Activated naive CD4-positive, alpha-beta T cell treated with anti-CD3 and anti-CD28 coated beads for 36 hours (primary cell): ENCODE data around the gene PITX3. TPM values are rescaled to one million over a fixed set of nuclear protein-coding genes. Genes with fewer than 3 reads are reported as not detected.
"Not testable (repeated sequence)": the region's sequence is repeated elsewhere in the genome, so short reads cannot be mapped to it uniquely, and the experiment has no call there.

Experiments used
- CTCF ChIA-PET: fragments of 350-600 bp; sonication (Branson Sonifier 250); formaldehyde crosslinking; loops from one replicate; lab custom pipeline; 2021; ENCODE audit warnings: antibody characterized with exemption; lab: Charles Lee
- DNase-seq: peaks from one replicate; pipeline ENCODE4 v3.0.0-alpha.2; 2020
- H3K27ac Mint-ChIP-seq: one replicate; pipeline ENCODE4 v1.8.0; 2021; ENCODE audit warnings: mild to moderate bottlenecking, mixed read lengths
- H3K27me3 Mint-ChIP-seq: one replicate; pipeline ENCODE4 v1.8.0; 2021; ENCODE audit warnings: low read depth, mixed read lengths
- H3K36me3 Mint-ChIP-seq: one replicate; pipeline ENCODE4 v1.8.0; 2021; ENCODE audit warnings: low read depth, mixed read lengths
- H3K4me1 Mint-ChIP-seq: one replicate; pipeline ENCODE4 v1.8.0; 2021; ENCODE audit warnings: low read depth, mixed read lengths
- H3K4me3 Mint-ChIP-seq: one replicate; pipeline ENCODE4 v1.8.0; 2021; ENCODE audit warnings: mild to moderate bottlenecking, moderate library complexity, mixed read lengths
- H3K9me3 Mint-ChIP-seq: one replicate; pipeline ENCODE4 v1.8.0; 2021; ENCODE audit warnings: mixed read lengths
- intact Hi-C: fragments of 100-400 bp; cut with micrococcal nuclease; formaldehyde crosslinking; loops from one replicate; pipeline ENCODE4 v1.15.1; 2023
- total RNA-seq, 2 experiments: library from RNA; stranded (reverse); gene quantifications; one replicate each; pipeline ENCODE4 v1.2.3, GENCODE V29; 2021

PITX3 gene
- total RNA-seq, 2 experiments from 2014 or later, result 0.14 TPM; not detected in 1

- Mint-ChIP-seq H3K4me1 (peaks cover 5% of the 10 kb centered on the region), H3K9me3 (peaks cover 11% of the 10 kb centered on the region), H3K36me3 (no peaks in the 10 kb centered on the region), H3K27ac (no peak overlapping the region), H3K27me3 (no peaks in the 10 kb centered on the region), H3K4me3 (no peak overlapping the region)
- no peak for DNase-seq
- intact Hi-C loops, result no loop called here
- CTCF ChIA-PET, result no interaction called here
Measured at GRCh38 chr10:102195296-102195870, 45.9 kb downstream of the PITX3 start.

GRCh38 chr10:102191956-102192355 is 49.4 kb downstream of the PITX3 start:
- Mint-ChIP-seq H3K36me3 (no peaks in the 10 kb centered on the region), H3K27me3 (no peaks in the 10 kb centered on the region), H3K9me3 (peaks cover 11% of the 10 kb centered on the region), H3K4me3 (no peak overlapping the region), H3K27ac (no peak overlapping the region), H3K4me1 (peaks cover 18% of the 10 kb centered on the region)
- CTCF ChIA-PET, result interaction anchor here (0.7 kb wide), 1 partner anchor 11 kb away, joined by 3 read pairs; no protein-coding TSS in a partner anchor
- no peak for DNase-seq
- intact Hi-C loops, result no loop called here

GRCh38 chr10:102188941-102189898 is 52.1 kb downstream of the PITX3 start:
- peak; percentile 25 for DNase-seq
- not testable (repeated sequence) for H3K36me3 Mint-ChIP-seq, H3K27ac Mint-ChIP-seq, H3K27me3 Mint-ChIP-seq, H3K4me3 Mint-ChIP-seq
- CTCF ChIA-PET, result interaction anchor here (0.9 to 3.3 kb wide), 5 partner anchors 16 to 162 kb away, joined by 3 to 12 read pairs (median 8); no protein-coding TSS in a partner anchor
- H3K4me1 Mint-ChIP-seq, result peaks cover 15% of the 10 kb centered on the region
- H3K9me3 Mint-ChIP-seq, result peaks cover 16% of the 10 kb centered on the region
- intact Hi-C loops, result loop anchor here (1.0 kb wide), 1 partner anchor 20 kb away; no protein-coding TSS in a partner anchor

GRCh38 chr10:102188298-102188940 is 52.9 kb downstream of the PITX3 start:
- Mint-ChIP-seq H3K4me1 (peaks cover 15% of the 10 kb centered on the region), H3K4me3 (no peak overlapping the region), H3K27ac (no peak overlapping the region), H3K27me3 (no peaks in the 10 kb centered on the region), H3K36me3 (no peaks in the 10 kb centered on the region), H3K9me3 (peaks cover 16% of the 10 kb centered on the region)
- CTCF ChIA-PET, result interaction anchor here (1.2 to 3.3 kb wide), 4 partner anchors 15 to 164 kb away, joined by 3 to 12 read pairs (median 4); no protein-coding TSS in a partner anchor
- intact Hi-C loops, result no loop called here
- no peak for DNase-seq

GRCh38 chr10:102185811-102186527 is 55.3 kb downstream of the PITX3 start:
- DNase-seq, result no peak

GRCh38 chr10:102185272-102185671 is 56.0 kb downstream of the PITX3 start:
- H3K27me3 Mint-ChIP-seq, result no peaks in the 10 kb centered on the region
- no peak overlapping the region for H3K4me3 Mint-ChIP-seq
- no peak overlapping the region for H3K27ac Mint-ChIP-seq
- CTCF ChIA-PET, result interaction anchor here (0.6 to 1.0 kb wide), 3 partner anchors 15 to 538 kb away, joined by 3 to 7 read pairs (median 3); no protein-coding TSS in a partner anchor
- no peak for DNase-seq
- intact Hi-C loops, result no loop called here
- peaks cover 15% of the 10 kb centered on the region for H3K4me1 Mint-ChIP-seq
- peaks cover 5% of the 10 kb centered on the region for H3K9me3 Mint-ChIP-seq
- H3K36me3 Mint-ChIP-seq, result no peaks in the 10 kb centered on the region

More at GRCh38 chr10:102185811-102186527, 55.3 kb downstream of the PITX3 start:
- Mint-ChIP-seq H3K4me1 (peaks cover 15% of the 10 kb centered on the region), H3K27me3 (no peaks in the 10 kb centered on the region), H3K36me3 (no peaks in the 10 kb centered on the region), H3K4me3 (no peak overlapping the region), H3K27ac (no peak overlapping the region), H3K9me3 (peaks cover 5% of the 10 kb centered on the region)
- CTCF ChIA-PET, result interaction anchor here (0.7 to 1.0 kb wide), 2 partner anchors 15 to 398 kb away, joined by 3 to 7 read pairs; no protein-coding TSS in a partner anchor
- intact Hi-C loops, result no loop called here

GRCh38 chr10:102184606-102185005 is 56.7 kb downstream of the PITX3 start:
- peaks cover 5% of the 10 kb centered on the region for H3K9me3 Mint-ChIP-seq
- intact Hi-C loops, result no loop called here
- no peaks in the 10 kb centered on the region for H3K27me3 Mint-ChIP-seq
- no peak for DNase-seq
- peaks cover 12% of the 10 kb centered on the region for H3K4me1 Mint-ChIP-seq
- no peaks in the 10 kb centered on the region for H3K36me3 Mint-ChIP-seq
- CTCF ChIA-PET, result interaction anchor here (0.6 kb wide), 1 partner anchor 539 kb away, joined by 3 read pairs; no protein-coding TSS in a partner anchor
- H3K4me3 Mint-ChIP-seq, result no peak overlapping the region
- H3K27ac Mint-ChIP-seq, result no peak overlapping the region

Other genes starting within 250 kb of the PITX3 start
- gene ARMH3, start 185.3 kb downstream of the PITX3 start, total RNA-seq, result 10 to 100 TPM; 12.3 to 12.6 TPM
- 1 to 10 TPM; 8.7 to 8.8 TPM for gene HPS6, start 176.2 kb downstream of the PITX3 start, total RNA-seq
- gene LDB1, start 121.1 kb downstream of the PITX3 start, total RNA-seq, result 10 to 100 TPM; 46.5 to 46.6 TPM
- 10 to 100 TPM; 54.6 to 55.0 TPM for gene PPRC1, start 108.5 kb downstream of the PITX3 start, total RNA-seq
- gene NOLC1, start 89.1 kb downstream of the PITX3 start, total RNA-seq, result 100 to 1,000 TPM; 182 to 194 TPM
- not detected for gene ELOVL3, start 15.2 kb downstream of the PITX3 start, total RNA-seq
- 10 to 100 TPM; 32.1 to 34.5 TPM for gene GBF1, start 4.0 kb upstream of the PITX3 start, total RNA-seq
- 100 to 1,000 TPM; 328 to 345 TPM for gene NFKB2, start 154.2 kb upstream of the PITX3 start, total RNA-seq
- 1 to 10 TPM; 6.2 to 7.2 TPM for gene PSD, start 177.3 kb upstream of the PITX3 start, total RNA-seq
- 10 to 100 TPM in 1 of 2 experiments, 1 to 10 TPM in 1; 9.9 to 10.8 TPM for gene FBXL15, start 179.3 kb upstream of the PITX3 start, total RNA-seq
- 10 to 100 TPM; 63.3 to 64.4 TPM for gene CUEDC2, start 191.1 kb upstream of the PITX3 start, total RNA-seq
- under 1 TPM; 0.14 to 0.15 TPM for gene C10orf95, start 210.0 kb upstream of the PITX3 start, total RNA-seq